GM18858 (cell line): ENCODE measurements around the gene ACAN.

ENCODE experiments used
- ATAC-seq: cut with Tn5 transposase; IDR thresholded peaks from one replicate; pipeline ENCODE4 v1.9.1; 2021; ENCODE audit not compliant: unreplicated experiment

The ACAN gene

DNA sequence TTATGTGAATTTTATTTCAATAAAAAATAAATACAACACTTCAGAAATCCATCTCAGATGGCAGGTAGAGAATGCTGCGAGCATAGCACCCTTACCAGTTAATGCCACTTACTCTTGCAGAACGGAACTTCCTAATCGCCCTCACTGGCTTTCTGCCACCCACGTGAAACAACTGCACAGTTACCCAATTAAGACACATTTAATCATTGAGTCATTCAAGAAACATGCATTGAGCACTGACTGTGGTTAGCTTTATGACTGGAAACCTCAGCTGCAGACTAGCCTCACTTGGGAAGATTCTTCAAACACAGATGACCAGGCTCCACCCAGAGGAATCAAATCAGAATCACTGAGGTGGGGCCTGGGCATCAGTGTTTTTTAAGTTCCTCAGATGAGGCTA, 115.5 kb downstream of the ACAN start:
- ATAC-seq = peak; percentile 51

DNA sequence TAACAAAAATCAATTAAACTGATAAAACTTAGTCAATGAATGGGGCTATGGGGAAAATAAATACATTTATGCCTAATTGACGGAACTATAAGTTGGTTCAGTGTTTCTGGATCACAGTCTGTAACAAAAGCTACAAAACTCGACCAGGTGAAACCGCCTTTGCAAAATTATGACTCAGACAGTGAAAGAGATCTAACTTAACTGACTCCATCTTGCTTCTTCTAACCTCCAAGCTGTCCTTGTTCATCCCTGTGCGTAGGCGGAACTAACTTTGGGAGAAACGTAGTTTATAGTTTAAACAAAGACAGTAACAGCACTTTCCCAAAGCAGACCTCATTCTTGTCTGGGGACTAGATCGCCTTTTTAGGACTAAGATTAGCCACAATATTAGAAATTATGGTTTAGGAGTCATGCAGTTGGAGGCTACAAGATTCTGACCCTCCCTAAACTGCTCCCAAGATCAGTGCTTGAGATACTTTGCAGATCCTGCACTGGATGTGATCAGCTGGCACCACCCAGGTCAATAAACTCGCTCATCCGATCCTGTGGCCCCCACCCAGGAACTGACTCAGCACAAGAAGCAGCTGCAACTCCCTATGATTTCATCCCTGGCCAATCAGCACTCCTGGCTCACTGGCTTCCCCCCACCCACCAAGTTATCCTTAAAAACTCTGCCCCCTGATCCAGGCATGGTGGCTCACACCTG, 117.1 kb downstream of the ACAN start:
- ATAC-seq = no peak

DNA sequence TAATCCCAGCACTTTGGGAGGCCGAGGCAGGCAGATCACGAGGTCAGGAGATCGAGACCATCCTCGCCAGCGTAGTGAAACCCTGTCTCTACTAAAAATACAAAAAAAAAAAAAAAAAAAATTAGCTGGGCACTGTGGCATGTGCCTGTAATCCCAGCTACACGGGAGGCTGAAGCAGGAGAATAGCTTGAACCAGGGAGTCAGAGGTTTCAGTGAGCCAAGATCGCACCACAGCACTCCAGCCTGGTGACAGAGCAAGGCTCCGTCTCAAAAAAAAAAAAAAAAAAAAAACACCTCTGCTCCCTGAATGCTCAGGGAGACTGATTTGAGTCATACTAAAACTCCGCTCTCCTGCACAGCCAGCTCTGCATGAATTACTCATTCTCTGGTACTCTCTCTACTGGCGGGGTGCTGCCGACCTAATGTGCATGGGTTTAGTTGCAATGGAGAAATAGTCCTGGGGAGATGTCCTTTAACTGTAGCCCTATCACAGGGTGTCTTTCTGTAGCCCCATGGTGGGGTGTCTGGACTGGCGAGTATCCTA, 117.7 kb downstream of the ACAN start:
- ATAC-seq = peak; percentile 86
